Left colon (tissue), 2 donors: ENCODE data around the gene EPHB2. TPM values are rescaled to one million over a fixed set of nuclear protein-coding genes. Genes with fewer than 3 reads are reported as not detected.

Experiments used
- ATAC-seq: fragments of 200-7000 bp; cut with Tn5 transposase; one replicate; pipeline ENCODE4 v1.9.1; 2020; ENCODE audit warnings: mild to moderate bottlenecking, moderate library complexity
- DNase-seq, 2 donors: peaks; one replicate each; pipeline ENCODE4 v3.0.0-alpha.2; 2020
- intact Hi-C, 2 donors: fragments of 100-400 bp; cut with DNase I in 1 of 2; cut with micrococcal nuclease in 1 of 2; formaldehyde crosslinking; loops; one replicate each; pipeline versions ENCODE4 v1.11.2 to v1.14.0; 2022; cut with DNase I, micrococcal nuclease
- total RNA-seq, 2 donors: library from RNA; stranded (reverse); fragmentation: NEBNext Ultra II Directional; extraction: Animal tissue kit (Norgen Biotek cat#: 25700); gene quantifications; one replicate each; pipeline ENCODE4 v1.2.1, GENCODE V29; 2021
- donor health status: DM: no; HTN: no; CAD: no.
- donor health status: DM: yes; HTN: yes; CAD: no.

EPHB2 gene
- total RNA-seq, 2 donors from 2014 or later: 43.3 to 72.8 TPM

DNA sequence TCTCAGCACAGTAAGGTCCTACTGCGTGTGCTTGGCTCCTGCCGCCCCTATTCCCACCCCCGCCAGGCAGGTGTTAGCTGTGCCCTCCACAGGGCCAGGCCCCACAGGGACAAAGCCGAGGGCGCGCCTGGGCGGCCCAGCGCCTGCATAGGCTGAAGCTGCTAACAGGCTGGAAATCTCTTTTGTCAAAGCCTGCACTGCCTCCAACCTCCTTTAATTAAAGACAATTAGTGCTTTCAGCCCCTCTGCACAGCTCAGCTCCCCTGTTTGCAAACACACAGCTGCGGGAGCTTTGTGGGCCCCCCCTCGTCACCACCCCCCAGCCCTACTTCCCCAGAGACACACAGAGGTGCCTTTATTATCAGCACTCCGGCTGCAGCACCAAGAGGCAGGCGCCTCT lies 95.9 kb downstream of the EPHB2 start:
- ATAC-seq (no peak), DNase-seq (no peak)
- intact Hi-C loops: no loop called here

DNA sequence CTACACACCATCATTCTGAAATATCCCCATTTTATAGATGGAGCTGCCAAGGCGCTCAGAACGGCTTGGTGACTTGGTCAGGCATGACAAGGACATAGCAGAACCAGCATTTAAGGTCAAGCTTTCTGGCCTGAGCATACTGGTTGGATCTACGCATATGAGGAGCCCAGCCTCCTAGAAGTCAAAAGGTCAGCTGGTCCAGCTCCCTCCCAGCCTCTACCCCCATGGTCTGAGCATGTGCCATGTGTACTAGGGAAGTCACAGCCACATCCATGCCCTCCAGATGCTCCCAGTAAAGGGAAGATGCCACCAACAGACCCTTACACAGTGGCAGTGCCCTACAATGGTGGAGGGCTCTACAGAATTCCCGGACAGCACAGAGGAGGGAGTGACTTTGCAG lies 96.7 kb downstream of the EPHB2 start:
- no peak for DNase-seq
- no peak for ATAC-seq

DNA sequence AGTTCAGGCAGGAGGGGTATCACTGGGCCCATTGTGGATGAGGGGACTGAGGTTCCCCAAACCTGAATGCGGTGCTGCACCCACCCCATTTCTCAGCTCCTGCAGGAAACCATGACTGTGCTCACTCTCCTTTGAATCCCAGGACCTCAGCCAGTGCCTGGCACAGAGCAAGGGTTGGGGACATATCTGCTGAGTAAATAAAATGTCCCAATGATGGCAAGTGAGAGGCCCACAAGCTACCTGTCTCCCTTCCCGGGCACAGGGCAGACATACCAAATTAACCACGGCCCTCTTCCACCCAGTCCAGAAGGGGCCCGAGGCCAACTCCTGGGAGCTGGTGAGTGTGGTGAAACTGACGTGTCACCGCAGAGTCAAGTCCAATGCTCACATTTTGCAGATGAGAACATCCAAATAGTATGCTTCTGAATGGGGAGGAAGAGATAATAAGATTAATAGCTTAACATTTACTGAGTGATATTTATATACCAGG lies 97.6 kb downstream of the EPHB2 start:
- DNase-seq: no peak
- intact Hi-C loops: no loop called here
- no peak for ATAC-seq

More for the DNA sequence above, 96.7 kb downstream of the EPHB2 start:
- intact Hi-C loops: no loop called here

DNA sequence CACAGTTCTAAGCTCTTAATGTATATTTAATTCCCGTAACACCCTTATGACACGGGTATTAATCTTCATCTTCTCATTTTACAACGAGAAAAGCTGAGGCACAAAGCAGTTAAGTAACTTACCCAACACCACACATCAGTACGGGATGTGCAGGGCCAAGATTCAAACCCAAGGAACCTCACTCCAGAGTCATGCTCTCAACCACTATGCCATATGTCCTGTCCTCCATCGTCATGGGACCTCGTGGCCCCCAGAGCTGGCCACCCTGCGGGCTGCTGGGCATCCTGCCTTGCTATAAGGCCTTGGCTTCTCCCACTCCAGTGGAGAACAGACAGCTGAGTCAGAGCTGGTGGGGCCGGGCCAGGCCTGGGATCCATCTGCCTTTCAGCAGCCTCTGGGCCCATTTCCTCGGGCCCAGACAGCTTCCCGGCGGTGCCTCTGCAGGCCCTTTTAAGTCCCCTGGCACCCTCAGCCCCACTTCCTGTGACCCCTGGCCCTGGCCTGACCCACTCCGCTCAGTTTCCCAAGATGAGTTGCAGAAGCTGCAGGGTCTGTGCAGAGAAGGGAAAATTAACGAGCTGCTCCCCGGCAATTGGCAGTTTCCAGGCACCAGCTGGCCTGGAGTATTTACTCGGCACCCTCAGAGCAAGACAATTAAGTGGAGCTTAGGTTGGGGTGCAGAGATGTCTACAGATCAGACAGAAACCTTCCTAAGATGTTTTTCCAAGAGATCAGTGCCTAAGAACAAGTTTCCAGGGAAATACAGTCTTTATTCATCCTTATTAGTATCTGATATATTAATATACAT lies 98.2 kb downstream of the EPHB2 start:
- DNase-seq (peak; percentile 19 to 43), ATAC-seq (peak; percentile 23)
- intact Hi-C loops: no loop called here

DNA sequence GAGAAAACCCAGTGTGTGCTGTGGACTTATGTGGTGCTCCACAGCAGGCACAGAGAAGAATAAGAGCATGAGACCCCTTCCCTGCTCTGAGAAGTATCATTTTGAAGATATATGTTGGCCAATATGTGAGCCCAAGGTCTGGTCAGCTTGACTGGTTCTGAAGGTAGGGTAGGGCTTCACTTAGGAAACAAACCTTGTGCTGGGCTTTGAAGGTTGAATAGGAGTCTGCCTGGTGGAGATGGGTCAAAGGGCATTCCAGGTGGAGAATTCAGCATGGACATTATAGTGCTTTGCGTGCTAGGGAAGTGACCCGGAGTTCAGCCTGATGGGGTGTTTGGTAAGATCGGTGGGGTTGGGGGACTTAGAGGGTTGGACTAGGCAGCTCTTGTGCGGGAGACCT lies 99.1 kb downstream of the EPHB2 start:
- intact Hi-C loops: no loop called here
- DNase-seq: no peak

DNA sequence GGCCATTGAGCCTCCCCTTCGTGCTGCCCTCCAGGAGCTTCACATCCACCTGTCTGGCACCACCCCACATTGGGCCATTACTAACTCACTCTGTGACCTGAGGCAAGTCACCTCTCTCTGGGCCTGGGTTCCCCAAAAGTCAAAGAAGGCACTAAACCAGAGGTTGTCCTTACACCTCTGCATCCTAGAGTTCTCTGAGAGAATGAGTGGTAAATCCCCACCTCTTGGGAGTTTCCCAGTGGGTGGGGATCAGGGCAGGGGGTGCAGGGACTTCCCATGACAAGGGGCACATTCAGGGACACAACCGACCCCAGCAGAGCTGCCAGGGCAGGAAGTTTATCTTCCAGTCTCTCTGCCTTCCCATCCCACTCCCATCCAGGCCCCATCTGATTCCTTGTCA lies 99.7 kb downstream of the EPHB2 start:
- DNase-seq: no peak
- ATAC-seq: no peak
- intact Hi-C loops: no loop called here

More for the DNA sequence above, 99.1 kb downstream of the EPHB2 start:
- no peak for ATAC-seq

DNA sequence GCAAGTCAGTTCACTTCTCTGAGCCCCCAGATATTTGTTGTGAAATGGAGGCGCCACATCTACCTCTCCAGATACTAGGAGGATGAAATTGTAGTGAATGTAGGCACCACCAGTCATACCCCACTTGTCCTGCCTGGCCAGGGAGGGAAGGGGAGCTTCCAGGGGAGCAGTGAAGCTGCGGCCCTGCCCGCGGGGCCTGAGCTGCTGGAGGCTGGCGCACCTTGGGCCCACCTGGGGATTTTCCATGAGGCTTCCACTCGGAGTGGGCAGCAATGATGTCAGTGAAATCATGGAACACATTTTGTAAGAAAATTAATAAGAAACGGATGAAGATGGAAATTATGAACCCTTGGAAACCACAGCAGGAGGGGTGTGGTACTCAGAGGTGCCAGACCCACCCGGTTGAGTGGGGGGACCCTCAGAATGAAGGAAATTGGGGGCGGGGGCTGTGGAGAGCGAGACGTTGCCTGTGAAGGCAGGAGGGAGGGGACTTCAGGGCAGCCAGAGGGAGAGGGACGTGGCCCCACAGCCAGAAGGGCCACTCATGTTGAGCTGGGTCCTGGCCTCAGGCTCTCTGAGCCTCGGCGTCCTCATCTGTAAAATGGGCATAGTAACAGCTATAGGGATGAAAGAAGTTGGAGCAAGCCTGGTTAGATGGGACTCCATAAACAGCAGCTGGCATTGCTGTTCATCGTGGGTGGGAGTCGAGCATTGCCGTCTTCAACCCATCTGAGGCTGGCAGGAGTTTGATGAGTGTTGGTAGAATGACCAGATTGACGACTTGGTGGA lies 101.6 kb downstream of the EPHB2 start:
- ATAC-seq: no peak
- intact Hi-C loops: no loop called here

DNA sequence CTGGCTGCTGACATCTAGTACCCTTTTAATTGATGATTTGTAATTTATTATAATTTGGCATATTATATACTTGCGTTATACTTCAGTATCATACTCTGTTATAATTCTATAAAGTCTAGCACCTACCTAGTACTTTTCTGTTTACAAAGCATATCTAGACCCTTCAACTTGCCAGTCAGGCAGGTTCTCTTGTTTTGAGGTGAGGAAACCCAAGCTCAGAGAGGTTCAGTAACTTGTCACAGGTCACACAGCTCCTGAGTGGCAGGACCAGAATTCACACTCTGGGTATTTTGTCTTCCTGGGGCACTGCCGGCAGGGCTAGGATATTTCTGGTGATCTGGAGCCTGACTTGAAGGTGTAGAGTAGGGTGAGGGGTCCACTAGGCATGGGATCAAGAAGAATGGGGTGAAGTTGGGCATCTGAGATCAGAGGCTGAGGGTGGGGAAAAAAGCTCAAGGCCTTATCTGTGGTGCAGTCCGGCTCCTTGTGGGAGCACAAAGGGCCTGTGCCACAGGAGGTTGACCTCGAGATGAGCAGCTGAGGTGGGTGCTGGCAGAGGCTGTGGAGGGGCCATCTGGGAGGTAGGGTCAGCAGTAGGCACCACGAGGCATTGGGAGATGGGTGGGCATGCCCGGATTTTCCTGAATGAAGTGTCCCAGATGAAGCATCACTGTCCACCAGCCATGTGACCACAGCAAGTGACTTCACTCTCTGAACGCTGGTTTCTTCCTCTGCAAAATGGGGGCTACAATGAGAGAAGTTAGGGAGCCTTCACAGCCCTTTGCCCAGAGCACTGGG lies 102.6 kb downstream of the EPHB2 start:
- intact Hi-C loops: no loop called here
- no peak for ATAC-seq
- no peak for DNase-seq

More for the DNA sequence above, 101.6 kb downstream of the EPHB2 start:
- no peak for DNase-seq

DNA sequence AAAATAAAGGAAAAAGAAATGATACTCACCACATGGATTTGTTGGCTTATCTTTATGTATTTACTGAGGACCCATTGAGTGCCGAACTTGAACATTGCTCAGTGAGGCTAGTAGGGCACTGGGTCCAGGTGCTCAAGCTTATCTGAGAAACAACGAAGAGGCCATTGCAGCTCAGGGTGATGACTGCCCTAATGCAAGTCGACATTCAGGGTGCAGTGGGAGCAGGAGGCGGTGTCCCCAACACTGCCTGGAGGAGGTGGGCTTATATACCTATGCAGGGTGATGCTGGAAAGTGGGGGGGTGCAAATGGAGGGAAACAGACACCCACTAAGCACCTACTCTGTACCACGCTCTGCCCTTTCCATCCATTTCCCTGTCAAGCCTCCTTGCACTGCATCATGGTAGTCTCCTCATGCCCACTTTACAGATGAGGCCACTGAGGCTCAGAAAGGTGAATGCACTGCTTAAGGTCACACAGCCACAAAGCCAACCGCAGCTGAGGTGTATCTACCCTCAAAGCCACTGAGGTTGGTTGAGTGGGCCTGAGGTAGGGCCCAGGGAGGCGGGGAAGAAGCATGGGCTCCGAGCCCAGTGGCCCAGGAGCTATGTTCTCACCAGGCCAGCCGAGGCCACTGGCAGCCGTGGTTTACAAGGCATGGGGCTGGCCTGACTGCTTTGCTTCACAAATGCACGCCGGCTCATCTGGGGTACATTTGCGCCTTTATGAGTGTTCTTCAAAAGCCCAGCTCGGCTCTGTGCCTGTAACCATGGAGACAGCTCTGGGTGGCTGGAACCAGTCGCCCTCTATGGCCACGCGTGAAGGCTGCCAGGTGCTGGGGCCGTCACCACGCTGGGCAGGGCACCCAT lies 103.8 kb downstream of the EPHB2 start:
- intact Hi-C loops: no loop called here
- DNase-seq: peak; percentile 50 to 83
- peak; percentile 61 for ATAC-seq

DNA sequence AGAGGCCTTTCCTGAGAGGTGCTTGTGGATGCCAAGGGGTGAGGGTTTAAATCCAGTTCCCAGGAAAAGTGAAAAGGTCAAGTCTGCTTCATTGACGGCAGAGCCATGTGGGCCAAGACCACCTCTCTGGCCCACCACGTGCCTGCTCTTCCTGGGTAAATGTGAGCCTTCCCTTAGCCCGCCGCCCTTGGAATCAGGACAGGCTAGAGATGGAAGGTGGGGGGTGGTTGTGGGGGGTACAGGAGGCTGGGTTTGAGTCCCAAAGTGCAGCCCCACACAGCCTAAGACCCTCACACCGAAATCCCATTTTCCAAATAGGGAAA lies 104.4 kb downstream of the EPHB2 start:
- DNase-seq (no peak), ATAC-seq (no peak)
- intact Hi-C loops: no loop called here

DNA sequence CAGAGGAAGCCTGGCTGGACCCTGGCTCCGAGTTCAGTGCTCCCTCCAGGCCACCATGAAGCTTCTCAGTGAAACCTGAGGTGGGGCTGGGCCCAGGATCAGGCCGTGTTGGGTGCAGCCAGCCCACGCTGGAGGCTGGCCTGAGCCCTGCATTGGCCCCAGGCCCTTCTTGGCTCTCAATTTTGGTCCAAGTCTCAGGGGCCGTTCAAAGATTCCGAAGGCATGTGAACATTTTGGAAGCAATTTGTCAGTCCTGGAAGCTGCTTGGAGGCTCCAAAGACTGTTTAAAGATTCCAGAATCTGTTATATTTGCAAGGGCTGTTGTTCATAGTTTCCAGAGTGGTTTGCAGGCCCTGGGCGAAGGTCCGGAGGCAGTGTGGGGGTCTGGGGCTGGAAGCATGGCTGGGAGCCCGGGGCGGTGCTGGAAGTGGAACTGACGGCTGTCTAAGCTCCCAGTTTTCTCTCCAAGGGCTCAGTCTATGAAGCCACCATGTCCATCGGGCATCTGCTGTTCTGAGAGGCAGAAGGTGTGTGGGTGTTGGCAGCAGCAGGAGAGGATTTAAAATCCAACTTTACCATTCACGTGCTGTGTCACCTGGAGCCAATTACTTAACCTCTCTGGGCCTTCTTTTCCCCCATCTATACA lies 104.9 kb downstream of the EPHB2 start:
- intact Hi-C loops: no loop called here
- no peak for ATAC-seq
- DNase-seq: no peak

DNA sequence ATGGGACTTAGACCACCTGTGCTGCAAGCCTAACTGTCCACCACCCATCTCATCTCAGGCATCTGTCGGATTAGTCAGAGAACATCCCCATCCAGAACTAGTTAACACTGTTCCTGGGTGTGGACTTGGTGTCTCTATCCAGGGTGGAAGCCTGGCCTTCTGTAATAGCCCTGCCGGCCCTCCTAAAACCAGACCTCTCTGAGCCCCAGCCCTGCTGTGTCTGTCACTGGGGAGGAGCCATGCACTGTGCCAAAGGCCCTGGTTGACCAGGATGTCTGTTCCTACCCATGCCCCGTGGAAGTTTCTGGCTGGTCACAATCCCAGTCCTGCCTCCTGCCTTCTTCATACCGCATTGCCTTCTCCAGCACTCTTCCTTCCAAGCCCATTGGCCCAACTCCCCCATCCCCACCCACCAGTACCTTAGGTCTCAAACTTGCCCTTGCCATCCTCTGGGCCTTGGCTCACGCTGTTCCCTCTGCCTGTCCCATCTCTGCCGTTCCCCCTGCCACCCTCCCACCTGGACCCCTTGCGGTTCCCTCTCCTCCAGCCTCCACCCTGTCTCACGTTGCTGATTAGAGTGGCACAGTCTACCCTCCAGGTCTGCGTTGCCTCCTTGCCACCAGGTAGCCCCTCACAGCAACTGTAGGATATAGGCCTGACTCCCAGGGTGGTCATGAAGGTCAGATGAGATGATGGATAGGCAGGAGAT lies 105.6 kb downstream of the EPHB2 start:
- intact Hi-C loops: no loop called here
- DNase-seq: no peak
- no peak for ATAC-seq

DNA sequence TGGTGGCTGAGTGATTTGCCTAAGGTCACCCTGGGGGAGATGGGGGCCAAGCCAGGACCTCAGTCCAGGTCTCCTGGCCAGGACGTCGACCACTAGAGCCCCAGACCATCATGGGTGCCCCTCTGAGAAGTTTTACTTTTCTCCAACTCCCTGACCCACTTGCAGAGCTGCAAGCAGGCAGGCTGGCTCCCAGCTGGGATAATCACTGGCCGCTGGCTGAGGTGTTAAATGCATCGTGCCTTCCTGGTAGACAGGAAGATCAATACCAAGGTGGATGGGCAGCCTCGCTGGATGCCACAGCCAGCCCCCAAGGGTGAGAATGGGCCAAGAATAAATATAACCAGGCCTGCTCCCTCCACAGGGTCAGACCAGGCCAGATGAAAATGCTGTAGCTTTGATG lies 106.2 kb downstream of the EPHB2 start:
- intact Hi-C loops: no loop called here
- no peak for DNase-seq

DNA sequence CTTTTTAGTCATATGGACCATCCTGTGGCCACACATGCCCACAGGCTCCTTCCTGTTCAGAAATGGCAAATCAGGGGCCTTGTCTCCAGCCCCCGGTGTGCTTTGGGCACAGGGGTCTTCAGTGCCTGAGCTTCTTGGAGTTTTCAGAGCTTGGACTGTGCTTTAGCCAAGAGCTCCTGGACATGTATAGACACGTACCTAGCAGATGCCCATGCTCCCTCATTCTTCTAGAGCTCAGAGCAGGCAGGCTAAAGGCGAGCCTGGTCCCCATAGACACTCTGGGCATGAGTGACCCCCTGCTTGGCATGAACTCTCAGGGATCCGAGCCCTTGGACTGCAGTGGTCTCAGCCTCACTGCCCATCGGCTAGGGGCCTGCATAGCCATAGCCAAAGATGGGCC lies 106.8 kb downstream of the EPHB2 start:
- intact Hi-C loops: no loop called here
- ATAC-seq: no peak
- no peak for DNase-seq

More for the DNA sequence above, 106.2 kb downstream of the EPHB2 start:
- no peak for ATAC-seq

DNA sequence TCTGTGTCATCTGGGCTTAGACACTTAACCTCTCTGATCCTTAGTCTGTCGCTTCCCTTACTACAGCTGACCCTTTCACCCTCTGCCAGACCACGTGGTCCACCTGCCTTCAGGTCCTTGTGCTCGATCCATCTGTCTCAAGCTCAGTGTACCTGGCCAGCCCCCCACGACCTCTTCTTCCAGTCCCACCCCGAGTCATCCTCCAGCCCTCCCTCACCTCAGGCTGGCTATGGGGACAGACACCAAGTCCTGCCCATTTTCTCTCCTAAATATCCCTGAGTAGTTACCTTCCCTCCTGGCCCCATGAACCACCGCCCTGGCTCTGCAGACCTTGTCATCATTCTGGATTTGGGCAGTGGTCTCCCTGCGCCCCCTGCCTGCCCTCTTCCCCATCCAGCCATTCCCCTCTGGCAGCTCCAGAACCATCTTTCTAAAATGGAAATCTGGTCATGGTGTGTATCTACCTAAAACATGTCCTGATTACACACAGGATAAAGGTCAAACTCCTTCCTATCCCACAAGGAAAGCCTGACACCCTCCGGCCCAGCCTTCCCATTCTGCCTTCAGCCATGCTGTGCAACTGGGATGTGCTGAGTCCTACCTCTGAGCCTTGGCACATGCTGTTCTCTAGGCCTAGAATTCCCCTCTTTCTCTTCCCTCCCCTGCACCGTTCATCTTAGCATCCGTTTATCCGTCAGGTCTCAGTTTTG lies 107.6 kb downstream of the EPHB2 start:
- ATAC-seq (peak; percentile 61), DNase-seq (no peak)
- intact Hi-C loops: no loop called here

DNA sequence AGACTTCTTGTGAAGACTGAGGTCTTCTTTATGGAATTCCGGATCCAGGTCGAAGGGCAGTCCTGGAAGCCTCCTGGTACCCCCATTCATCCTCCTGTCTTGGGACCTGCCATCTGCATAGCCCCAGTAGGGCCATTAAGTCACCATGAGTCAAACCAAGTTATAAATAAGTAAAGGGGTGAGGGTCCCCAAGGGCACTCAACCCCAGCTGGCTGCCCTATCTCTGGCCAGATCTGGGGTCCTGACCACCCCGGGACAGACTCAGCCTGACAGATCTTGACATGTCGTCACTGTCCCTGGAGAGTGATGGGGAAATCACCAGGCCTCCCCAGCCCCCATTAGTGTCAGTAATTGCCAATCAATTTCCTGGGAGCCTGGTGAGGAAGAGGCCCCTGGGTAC lies 108.7 kb downstream of the EPHB2 start:
- ATAC-seq (no peak), DNase-seq (no peak)
- intact Hi-C loops: no loop called here

DNA sequence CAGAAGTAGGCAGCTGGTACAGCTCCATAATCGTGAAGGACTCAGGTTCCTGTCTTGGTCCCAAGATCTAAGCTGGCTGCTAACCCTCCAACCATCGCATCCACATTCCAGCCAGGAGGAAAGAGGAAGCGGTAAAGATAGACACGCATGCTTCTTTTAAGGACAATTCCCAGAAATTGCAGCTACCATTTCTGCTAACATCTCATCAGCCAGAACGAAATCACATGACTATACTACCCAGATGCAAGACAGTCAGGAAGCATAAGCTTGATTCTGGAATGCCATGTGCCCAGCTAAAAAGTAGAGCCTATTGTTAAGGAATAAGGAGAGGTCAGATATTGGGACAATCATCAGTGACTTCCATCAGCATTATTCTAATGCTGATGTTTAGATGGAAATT lies 110.4 kb downstream of the EPHB2 start:
- ATAC-seq: no peak
- intact Hi-C loops: no loop called here
- DNase-seq: no peak
